Fibroblast of gingiva (primary cell): ENCODE measurements around the gene ASTL.

Experiments
- DNase-seq: peaks from one replicate; pipeline ENCODE4 v3.0.0-alpha.2; 2011; ENCODE audit warnings: low read depth

Gene ASTL

DNA sequence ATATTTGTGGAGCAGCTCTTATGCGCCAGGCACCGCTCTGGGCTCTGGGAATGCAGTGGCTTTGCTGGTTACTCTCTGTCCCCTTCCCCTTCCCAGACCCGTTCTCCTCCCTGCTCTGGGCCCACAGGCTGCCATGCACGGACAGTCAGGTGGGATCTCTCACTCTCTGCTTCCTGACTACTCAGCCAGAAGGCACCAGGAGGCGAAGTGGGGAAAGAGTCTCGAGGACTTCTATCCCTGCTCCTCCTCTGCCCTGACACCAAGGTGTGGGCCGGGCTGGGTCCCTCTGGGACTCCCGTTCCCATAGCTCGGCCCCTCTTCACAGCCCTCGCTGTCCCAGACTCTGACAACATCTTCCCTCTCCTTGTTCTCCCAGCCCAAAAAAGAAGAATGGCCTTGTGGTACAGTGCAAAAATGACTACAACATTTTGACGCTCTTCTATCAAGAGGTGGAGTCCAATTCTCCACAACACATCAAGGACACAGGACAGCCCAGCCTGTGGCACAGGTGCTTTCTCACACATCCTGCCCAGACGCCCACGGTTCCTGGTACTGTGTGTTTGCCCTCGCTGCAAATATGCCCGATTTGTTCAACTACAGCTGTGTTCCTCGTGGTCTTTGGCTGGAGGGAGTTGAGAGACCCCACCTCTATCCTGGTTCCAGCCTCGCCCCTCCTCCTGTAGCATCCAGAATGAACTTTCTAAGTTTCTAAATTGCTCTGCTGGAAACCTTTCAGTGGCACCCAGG lies 21.0 kb upstream of the ASTL start:
- no peak for DNase-seq

DNA sequence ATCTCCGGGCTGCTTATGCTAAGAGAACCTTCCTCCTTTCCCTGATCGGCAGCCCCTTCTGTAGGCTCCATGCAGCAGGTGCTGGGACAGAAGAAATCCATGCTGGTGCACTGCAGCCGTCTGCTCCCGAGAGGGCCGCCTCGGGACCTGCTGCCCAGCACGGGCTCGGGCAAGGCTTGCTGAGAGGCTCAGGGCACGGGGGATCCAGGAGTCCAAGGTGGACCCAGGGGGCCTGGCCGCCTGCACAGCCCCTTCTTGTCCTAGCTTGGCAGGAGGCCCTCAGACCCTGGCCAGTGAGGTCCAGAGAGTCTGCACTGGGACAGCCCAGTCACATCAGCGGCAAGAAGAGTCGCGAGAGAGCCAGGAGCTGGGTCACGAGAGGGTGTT lies 20.2 kb upstream of the ASTL start:
- DNase-seq = no peak

DNA sequence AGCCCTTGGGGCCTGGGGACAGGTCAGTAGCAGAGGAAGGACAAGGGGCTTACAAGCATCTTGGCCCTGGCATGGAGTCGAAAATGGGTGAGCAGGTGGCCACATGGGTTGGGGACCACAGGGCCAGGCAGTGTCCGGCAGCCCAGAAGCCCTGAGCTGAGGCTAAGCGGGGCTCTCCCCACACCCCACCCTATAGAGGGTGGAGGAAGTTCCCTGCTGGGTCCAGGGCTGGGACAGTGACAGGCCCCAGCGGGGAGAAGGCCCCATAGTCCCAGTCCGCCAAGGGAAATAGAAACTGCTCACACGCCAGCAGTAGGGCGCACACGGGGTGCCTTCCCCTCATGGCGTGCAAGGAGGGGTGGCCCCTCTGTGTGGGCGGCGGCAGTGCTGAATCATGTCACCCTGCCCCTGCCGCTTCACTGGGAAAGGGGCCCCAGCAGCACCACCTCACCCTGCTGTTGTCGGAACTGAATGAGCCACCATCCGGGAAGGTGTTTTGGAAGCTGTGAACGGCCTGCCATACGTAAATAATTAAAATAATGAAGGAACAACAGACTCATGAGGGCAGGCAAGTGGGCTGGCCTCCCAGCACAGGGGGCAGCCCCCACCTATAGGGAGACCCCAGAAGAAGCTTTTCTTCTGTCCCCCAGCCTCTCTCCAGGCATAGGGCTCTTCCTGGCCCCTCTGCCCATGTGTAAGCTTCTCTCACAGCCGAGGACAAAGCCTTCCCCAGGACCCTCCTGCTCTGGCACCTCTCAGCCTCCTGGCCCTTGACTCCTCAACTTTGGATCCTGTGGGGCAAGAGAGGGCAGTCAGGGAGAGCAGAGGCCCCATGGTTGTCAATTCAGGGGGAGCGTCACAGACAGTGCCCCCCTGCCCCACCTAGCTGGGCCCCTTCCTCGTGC lies 19.6 kb upstream of the ASTL start:
- DNase-seq = no peak

DNA sequence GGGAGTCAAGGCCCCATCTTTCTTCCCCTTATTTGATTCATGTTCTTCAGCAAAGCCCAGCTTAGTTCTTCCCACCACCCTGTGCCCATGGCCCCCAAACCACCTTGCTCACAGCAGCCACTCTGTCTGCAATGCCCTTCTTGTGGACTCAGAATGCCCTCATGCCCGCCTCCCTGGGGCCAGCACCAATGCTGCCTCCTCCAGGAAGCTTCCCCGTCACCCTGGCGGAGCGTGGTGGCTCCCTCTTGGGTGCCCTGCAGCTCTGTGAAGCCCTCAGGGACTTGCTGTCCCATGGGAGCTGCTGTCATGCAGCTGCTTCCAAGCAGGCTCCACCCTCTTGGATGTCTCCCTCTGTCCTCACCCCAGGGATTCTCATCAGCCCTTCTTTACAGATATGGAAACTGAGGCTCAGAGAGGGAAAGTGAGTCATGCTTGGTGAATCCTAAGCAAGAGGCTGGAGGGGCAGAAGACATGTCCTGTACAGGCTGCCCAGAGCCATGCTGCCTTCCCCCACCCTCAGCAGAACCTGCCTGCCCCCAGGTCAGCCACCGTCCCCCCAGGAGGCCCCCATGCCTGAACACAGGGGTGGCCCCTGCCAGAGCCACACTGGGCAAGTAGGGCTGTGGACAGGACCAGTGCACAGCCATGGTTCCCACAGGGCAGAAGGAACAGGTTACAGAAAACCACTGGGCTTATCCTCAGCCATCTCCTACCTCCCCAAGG lies 18.8 kb upstream of the ASTL start:
- no peak for DNase-seq

DNA sequence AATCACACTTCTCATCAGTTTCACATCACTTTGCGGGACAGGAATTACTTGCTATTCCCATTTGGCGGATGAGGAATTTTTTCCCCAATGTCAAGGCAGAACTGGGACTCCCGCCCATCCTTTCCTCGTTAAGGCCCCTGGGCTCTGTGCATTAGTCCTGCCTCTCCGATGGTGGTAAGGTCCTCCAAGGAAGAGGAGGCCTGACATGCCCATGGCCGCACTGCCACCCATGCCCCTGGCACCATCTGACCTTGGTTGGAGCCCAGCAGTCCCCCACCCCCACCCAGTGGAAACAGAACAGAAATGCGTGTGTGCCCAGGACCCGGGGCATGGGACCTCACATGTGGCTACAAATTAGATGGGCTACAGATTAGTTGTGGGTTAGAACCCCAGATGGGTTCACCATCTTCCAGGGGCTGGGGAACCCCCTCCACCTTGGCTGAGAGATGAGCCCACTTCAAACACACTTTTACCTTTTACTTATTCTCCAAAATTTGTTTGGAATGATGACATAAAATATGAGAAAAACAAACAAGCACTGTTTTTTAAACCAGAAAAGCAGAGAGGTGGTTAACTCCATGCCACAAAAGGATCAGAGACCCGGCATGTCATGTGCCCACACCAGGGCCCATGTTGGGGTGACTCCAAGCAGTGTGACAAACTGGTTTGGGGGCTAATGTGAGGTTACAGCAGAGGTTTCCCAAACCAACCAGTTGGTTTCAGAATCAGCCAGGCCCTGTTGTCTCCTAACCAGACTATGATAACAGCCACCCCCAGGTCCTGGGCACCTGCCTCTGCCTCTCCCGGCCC lies 17.9 kb upstream of the ASTL start:
- no peak for DNase-seq

DNA sequence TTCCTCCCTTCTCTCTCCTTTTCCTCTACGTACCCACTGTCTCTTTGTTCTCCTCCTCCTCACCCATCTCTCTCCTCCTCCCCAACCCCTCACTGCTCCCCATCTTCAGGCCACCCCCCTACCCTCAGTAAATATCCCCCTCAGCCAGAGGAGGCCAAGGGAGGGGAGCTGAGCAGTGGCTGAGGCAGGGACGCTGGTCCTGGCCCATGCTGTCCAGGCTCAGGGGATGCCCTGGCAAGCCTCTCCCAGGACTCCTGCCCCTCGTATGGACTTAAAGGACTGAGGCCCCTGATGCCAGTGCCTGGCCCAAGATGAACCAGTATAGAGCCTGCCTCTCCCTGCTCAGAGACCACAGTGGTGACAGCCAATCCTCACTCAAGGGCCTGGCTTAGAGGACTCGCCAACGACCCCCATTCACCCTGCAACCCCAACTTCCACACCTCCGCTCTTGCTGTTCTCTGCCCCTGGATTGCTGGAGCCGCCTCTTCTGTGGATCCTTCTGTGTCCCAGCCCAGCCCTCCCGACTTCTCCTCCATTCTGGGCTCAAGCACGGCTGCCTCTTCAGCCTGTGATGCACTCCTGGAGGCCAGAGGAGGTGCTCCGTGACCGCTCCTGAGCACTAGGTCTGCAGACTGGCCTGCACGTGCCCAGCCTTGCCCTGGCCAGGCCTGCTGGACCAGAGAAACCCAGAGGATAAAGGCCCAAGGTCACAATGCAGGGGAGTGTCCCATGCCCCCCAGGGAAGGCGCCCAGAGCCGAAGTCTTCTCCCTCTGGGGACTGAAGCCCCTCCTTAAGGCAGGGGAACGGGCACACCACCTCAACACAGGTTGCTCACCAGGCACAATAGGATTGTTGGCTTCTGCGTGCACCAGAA lies 16.4 kb upstream of the ASTL start:
- DNase-seq = no peak

DNA sequence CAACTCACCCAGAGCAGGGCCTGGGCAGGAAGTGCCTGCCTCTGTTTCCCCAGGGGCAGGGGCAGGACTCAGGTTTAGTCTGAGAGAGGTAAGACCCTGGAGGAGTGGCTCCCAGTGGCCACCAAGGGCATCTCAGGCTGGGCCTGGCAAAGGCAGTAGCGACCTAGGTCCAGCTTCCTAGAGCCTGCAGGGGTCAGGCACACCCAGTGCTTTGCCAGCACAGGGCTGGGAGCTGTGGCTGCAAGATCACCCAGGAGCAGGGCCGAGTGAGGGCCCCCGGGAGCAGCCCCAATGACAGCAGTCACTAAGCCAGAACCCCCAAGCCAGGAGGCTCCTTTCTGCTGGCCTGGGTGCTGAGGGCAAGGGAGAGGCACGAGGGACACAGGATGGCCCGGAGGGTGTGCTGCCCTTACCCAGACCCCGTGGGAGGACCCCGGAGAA lies 15.7 kb upstream of the ASTL start:
- DNase-seq = no peak

DNA sequence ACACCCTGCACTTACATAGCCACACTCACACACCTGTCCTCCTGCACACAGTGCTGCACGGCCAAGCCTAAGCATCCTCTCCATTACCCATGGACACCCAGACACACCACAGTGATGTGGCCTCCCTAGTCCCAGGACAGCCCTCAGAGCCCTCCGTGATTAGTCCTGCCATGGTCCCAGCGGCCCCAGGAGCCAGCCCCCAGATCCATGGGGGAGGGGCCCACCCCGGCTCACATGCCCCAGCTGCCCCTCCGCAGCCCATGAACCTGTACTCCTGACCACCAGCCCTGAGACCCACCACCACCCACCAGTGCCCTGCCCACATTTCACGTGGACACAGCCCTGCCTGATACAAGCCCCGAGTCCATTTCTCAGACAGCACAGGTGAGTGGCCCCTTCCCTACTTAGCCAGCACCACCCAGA lies 15.0 kb upstream of the ASTL start:
- DNase-seq = no peak

DNA sequence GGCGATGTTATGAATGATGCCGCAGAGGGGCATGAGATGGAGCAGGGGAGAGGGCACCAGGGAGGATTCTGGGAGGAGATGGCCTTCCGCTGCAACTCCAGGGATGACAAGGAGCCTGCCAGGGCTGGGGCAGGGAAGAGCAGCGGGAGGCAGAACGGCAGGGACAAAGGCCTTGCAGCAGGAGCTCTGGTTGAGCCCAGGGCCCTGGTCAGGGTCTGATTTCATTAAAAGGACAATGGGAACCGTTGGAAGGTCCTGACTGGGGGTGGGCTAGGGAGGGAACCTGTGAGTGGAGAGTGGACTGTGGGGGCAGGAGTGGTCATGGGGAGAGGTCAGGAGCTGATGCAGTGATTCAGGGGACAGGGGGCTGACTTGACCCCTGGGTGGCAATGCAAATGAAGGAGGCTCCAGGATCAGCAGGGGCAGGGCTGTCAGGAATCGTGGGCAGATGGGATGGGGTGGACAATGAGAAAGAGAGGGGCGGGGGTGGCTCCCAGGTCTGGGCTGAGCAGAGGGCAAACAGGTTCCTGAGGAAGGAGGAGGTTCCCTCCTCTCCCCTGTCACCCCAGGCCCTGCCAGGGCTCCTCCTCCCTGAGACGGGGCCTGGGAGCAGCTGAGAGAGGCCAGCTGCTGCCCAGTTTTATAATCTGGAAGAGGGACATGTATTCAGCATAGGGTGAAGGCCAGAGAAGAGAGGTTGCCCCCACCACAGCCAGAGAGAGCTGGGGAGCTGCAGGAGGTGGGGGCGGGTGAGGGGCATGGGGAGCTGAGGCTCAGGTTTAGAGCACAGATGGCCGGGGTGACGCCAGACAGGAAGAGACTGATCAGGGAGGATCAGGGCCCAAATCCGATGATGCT lies 14.2 kb upstream of the ASTL start:
- no peak for DNase-seq

DNA sequence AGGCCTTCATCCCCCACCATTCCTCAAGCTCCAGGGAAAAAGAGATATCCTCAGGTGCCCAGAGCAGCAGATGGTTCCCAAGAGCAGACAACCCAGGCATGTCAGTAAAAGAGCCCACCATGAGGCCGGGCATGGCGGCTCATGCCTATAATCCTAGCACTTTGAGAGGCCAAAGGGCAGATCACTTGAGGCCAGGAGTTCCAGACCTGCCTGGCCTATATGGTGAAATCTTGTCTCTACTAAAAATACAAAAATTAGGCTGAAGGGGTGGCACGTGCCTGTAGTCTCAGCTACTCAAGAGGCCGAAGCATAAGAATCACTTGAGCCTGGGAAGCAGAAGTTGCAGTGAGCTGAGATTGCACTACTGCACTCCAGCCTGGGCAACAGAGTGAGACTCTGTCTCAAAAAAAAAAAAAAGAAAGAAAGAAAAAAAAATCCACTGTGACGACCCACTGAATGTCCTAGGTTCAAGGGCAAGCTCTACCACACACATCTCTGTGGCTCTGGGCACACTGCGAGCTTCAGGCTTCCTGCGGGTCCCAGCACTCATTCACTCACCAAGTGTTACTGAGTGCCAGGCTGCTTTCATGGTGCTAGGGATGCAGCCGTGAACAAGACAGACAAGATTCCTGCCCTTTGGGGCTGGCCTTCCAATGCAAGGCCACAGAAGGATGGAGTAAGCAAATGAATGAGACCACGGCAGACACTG lies 13.4 kb upstream of the ASTL start:
- DNase-seq = no peak

DNA sequence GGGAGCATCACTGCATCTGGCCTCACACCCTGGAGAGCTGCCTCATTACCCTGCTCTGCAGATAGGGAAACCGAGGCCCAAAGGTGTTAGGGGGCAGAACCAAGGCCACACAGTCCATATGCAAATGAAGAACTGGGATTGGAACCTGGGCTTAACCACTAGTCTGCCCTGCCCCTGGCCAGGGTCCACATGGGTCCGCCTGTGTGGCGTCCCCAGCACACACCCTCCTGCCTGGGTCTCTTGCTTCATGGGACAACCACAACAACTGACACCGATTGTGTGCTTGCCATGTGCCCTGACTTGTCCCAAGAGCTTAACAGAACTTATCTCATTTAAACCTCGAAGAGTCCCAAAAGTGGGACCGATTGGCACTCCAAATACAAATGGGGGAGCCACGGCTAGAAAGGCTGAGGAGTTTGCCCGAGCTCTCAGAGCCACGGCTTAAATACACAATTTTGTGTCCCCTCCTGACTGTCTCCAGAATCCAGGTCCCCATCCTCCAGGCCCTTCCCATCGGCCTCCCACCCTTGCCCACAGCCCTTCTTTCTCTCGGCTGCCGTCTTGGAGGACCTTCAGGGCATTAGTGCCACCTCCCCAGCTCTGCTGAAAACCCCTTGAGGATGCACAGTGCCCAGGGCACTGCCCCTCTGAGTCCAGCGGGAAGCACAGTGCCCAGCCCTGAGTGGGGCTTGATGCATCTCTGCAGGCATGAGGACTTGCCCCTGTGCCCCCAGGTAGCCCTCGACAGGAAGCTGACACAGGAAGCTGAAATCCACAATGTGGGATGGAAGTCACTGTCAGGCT lies 12.7 kb upstream of the ASTL start:
- DNase-seq = no peak

DNA sequence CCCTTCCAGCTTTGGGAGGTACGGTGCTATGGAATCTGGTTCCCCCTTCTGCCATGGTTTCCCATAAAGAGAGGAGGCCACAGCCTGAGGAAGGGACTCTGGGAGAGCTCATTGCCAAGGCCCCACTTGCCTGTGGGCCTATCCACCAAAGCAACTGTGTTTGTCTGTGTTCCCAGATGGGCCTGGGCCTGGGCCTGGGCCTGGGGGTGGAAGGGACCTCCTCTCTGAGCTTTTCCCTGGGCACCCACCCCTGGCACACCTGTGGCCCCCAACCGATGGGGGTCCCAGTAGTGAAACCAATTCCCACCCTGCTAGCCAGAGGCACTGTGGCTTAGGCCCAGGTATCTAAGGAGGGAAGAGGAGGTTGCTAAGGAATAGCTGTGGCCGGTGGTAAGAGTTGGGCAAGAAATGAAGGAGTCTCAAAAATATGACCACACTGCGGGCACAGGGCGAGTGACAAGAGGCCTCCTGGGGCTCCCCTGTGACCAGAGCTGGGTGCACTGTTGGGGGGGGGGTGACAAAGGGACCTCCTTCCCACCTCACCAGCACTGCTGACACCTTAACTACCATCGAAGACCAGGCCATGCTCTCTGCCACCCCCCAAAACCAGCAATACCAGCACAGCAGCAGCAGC lies 11.8 kb upstream of the ASTL start:
- no peak for DNase-seq

DNA sequence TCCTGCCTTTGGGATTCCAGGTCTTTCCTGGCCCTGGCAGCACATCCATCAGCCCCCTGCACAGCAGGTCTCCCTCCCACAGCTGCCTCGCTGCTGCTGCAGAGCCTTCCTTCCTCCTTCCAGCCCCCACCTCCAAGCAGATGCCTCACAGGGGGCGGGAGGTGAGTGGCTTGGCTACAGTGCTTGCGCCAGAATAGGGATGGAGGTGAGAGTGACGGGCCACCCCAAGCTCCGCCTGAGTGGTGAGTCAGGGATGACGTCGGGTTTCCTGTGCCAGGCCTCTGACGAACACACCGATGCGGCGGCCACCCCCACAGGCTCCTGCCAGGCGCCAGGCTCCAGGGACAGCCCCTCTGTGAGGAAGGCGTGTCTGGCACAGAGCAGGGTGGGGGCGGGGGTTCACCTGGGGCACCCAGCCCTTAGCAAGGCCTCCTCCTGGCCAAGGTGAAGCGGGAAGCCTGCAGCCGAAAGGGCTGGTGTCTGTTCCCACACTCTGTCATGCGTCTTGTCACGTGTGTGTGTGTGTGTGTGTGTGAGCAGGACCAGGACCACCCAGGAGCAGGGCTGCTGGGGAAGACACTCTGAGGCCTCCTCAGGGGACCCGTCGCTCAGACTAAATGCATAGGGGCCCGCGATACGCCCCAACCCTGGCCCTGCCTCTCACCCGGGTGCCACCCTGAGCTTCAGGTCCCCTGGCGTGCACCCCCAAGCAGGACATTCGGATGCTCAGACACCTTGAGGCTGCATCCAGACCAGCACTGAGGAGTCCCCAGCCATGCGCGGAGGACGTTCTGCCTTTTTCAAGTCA lies 10.3 kb upstream of the ASTL start:
- peak; percentile 64 for DNase-seq

DNA sequence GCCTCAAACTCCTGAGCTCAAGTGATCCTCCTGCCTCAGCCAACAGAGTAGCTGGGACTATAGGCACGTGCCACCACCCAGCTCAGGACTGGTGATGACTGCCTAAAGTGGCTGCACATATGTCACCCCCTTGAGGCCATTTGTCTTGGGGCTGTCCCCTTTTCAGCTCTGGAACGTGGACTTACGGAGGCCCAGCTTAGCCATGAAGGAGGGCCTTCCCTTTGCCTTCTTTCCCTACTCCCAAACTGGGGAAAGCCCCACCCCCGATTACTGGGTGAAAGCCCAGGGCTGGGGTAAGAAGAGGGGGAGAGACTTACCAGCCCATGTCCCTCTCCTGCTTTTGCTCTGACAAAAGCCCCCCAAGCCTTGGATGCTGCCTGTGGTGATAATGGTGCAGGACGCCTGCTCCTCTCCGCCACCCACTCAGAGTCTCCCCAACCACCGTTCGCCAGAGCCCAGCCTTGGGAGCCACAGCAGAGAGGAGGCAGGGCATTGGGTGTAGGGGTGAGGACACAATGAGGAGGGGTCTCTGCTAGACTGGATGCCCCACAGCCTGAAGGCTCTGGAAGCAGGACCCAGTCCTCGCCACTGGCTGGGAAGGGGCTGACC lies 9.4 kb upstream of the ASTL start:
- DNase-seq = no peak

DNA sequence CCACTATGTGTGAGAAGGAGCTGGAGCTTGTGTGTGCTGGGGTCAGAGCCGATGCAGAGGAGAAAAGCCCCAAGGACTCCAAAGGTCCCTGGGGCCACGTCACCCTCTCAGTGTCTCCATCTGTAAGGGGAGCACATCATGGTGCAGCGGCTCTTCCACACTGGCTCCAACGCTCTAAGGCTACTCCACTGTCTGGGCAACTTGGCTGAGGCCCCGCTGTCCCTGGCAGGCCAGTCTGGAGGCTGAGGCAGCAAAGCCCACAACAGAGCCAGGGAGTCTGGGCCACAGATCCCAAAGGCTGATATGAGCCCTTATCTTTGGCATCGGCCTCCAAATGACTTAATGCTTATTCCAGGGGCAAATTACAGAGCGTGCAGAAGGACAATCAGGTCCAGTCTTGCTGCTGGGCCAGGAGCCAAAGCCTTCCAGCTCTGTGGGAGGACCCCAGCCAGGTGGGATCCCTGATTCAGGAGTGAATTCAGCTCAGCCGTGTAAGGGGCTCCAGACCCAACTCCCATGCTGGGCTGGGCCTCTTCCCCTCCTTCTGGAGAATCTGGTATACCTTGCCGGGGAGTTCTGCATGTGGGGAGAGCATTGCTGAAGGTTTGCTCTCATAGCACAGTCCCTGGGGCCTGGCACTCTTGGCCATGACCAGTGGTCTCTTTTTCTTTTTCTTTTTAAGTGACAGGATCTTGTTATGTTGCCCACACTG lies 8.7 kb upstream of the ASTL start:
- DNase-seq = no peak
